ENCODE measurements around the gene GPR143. TPM values are rescaled to one million over a fixed set of nuclear protein-coding genes. Genes with fewer than 3 reads are reported as not detected.

The GPR143 gene
- total RNA-seq, 4 donors from 2014 or later, result 0.29 TPM; not detected in 3

DNA sequence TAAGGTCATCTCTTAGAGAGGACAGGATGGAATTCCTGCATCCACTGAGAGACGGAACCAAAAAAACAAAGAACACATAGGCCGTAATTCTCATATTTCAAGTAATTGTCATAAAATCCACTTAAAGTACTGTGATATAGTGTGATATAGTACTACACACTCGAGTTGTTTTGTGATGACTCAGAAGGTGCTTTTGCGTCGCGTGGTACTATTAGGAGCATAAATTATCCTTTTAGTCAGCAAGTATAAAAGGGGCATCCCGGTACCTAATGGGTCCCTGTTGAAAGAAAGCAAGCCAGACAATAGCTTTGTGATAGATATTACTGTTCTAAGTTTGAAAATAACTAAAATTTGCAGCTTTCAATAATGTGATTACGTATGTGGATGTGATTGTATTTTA is 55.3 kb downstream of the GPR143 start:
- intact Hi-C loops (cut with DNase I), result loop anchor here (5.0 kb wide), 1 partner anchor 963 kb away; no protein-coding TSS in a partner anchor
- DNase-seq (ENCODE audit: extremely low spot score), result no peak
- WGBS, result 75% methylated on average over 8 of the region's 8 CpGs
- Histone ChIP-seq H3K4me1 (peaks cover 0 to 7% (median 0%) of the 10 kb centered on the region in 4 donors), H3K9me3 (peaks cover 0 to 1% (median 0%) of the 10 kb centered on the region in 4 donors), H3K27ac (replicated peaks in 1 of 4) (no peak overlapping the region), H3K36me3 (peaks cover 6 to 59% (median 42%) of the 10 kb centered on the region in 4 donors), H3K4me3 (no peak overlapping the region), H3K27me3 (no peaks in the 10 kb centered on the region)
- TF ChIP-seq CTCF (IDR thresholded peaks at IDR 0.05), result no peak
- no peak for TF ChIP-seq POLR2AphosphoS5 (IDR thresholded peaks at IDR 0.05)
- TF ChIP-seq EP300 (IDR thresholded peaks at IDR 0.05), result no peak

GRCh38 chrX:9708923-9709553 is 56.6 kb downstream of the GPR143 start:
- no peak overlapping the region for H3K27ac ChIP-seq (replicated peaks in 1 of 4)
- TF ChIP-seq CTCF (IDR thresholded peaks at IDR 0.05), result peak; percentile 66 to 77 (median 77)
- TF ChIP-seq EP300 (IDR thresholded peaks at IDR 0.05), result no peak
- peaks cover 0 to 12% (median 0%) of the 10 kb centered on the region in 4 donors for H3K9me3 ChIP-seq
- whole genome bisulfite sequencing, result 30% methylated on average over 17 of the region's 17 CpGs
- peak; percentile 91 for DNase-seq (ENCODE audit: extremely low spot score)
- peaks cover 0 to 7% (median 0%) of the 10 kb centered on the region in 4 donors for H3K4me1 ChIP-seq
- peaks cover 6 to 54% (median 38%) of the 10 kb centered on the region in 4 donors for H3K36me3 ChIP-seq
- no peak overlapping the region for H3K4me3 ChIP-seq
- intact Hi-C loops (cut with DNase I), result no loop called here
- no peaks in the 10 kb centered on the region for H3K27me3 ChIP-seq

DNA sequence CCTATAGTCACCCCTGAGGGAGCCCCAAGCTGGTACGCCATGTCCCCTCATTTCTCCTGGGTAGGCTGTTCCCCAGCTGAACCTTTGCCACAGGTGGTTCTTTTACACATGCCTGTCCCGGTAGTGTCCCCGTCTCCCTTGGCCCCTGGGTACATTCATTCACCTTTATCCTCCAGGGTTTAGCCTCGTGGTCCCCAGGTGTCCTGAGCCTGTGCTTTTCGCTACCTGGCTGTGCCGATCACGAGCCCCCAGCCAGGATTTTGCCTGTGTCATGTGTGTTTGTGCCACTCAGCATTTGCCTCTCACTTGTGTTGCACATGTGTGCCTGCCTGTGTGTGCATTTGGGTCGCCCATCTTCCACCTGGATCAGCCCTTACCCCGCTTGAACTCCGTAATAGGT is 57.6 kb downstream of the GPR143 start:
- intact Hi-C loops (cut with DNase I), result no loop called here
- peaks cover 6 to 45% (median 34%) of the 10 kb centered on the region in 4 donors for H3K36me3 ChIP-seq
- WGBS, result 88% methylated on average over 10 of the region's 10 CpGs

GRCh38 chrX:9707306-9708033 is 58.2 kb downstream of the GPR143 start:
- Histone ChIP-seq H3K27me3 (no peaks in the 10 kb centered on the region), H3K36me3 (peaks cover 6 to 39% (median 30%) of the 10 kb centered on the region in 4 donors), H3K9me3 (peaks cover 0 to 12% (median 0%) of the 10 kb centered on the region in 4 donors), H3K27ac (replicated peaks in 1 of 4) (no peak overlapping the region), H3K4me3 (no peak overlapping the region), H3K4me1 (peaks cover 0 to 7% (median 0%) of the 10 kb centered on the region in 4 donors)
- no peak for DNase-seq (ENCODE audit: extremely low spot score)
- 79% methylated on average over 13 of the region's 13 CpGs for WGBS
- intact Hi-C loops (cut with DNase I), result no loop called here
- TF ChIP-seq POLR2A (IDR thresholded peaks at IDR 0.05; ENCODE audit: low read depth) (no peak), POLR2AphosphoS5 (IDR thresholded peaks at IDR 0.05) (no peak), CTCF (IDR thresholded peaks at IDR 0.05) (no peak), EP300 (IDR thresholded peaks at IDR 0.05) (no peak)

More for the DNA sequence above, 57.6 kb downstream of the GPR143 start:
- no peak overlapping the region for H3K27ac ChIP-seq (replicated peaks in 1 of 4)
- H3K4me3 ChIP-seq, result no peak overlapping the region
- DNase-seq (ENCODE audit: extremely low spot score), result no peak
- peaks cover 0 to 7% (median 0%) of the 10 kb centered on the region in 4 donors for H3K4me1 ChIP-seq
- H3K27me3 ChIP-seq, result no peaks in the 10 kb centered on the region
- TF ChIP-seq POLR2A (IDR thresholded peaks at IDR 0.05; ENCODE audit: low read depth) (no peak), POLR2AphosphoS5 (IDR thresholded peaks at IDR 0.05) (no peak), CTCF (IDR thresholded peaks at IDR 0.05) (no peak), EP300 (IDR thresholded peaks at IDR 0.05) (no peak)
- peaks cover 0 to 12% (median 0%) of the 10 kb centered on the region in 4 donors for H3K9me3 ChIP-seq
